Activated CD8-positive, alpha-beta T cell treated with anti-CD3 and anti-CD28 coated beads, Interleukin-2, amount 10 ng/mL, durations not matched to agents 7 days and 5 days (primary cell): Measurements from ENCODE around the gene ETV7. TPM values are rescaled to one million over a fixed set of nuclear protein-coding genes. Genes with fewer than 3 reads are reported as not detected.

Experiments used
- ATAC-seq: fragments of 150-1000 bp; cut with Tn5 transposase; one replicate; pipeline ENCODE4 v1.10.0; 2021; ENCODE audit warnings: moderate library complexity
- CTCF ChIA-PET: fragments of 350-600 bp; sonication (Branson Sonifier 250); formaldehyde crosslinking; loops from one replicate; lab custom pipeline; 2021; ENCODE audit warnings: antibody characterized with exemption; lab: Charles Lee
- POLR2A ChIA-PET: fragments of 350-600 bp; sonication (Branson Sonifier 250); formaldehyde crosslinking; loops from one replicate; lab custom pipeline; 2021; ENCODE audit warnings: antibody characterized with exemption; lab: Charles Lee
- DNase-seq: peaks from one replicate; pipeline ENCODE4 v3.0.0-alpha.2; 2020
- H3K27ac Mint-ChIP-seq: one replicate; pipeline ENCODE4 v1.8.0; 2021; ENCODE audit warnings: mild to moderate bottlenecking, mixed read lengths
- H3K27me3 Mint-ChIP-seq: one replicate; pipeline ENCODE4 v1.8.0; 2021; ENCODE audit warnings: low read depth, mixed read lengths
- H3K36me3 Mint-ChIP-seq: one replicate; pipeline ENCODE4 v1.8.0; 2021; ENCODE audit warnings: low read depth, mixed read lengths
- H3K4me1 Mint-ChIP-seq: one replicate; pipeline ENCODE4 v1.8.0; 2021; ENCODE audit warnings: low read depth, mixed read lengths
- H3K4me3 Mint-ChIP-seq: one replicate; pipeline ENCODE4 v1.8.0; 2021; ENCODE audit warnings: mild to moderate bottlenecking, mixed read lengths
- H3K9me3 Mint-ChIP-seq: one replicate; pipeline ENCODE4 v1.8.0; 2022; ENCODE audit warnings: mixed read lengths; ENCODE audit not compliant: insufficient read depth
- total RNA-seq, 2 experiments: library from RNA; stranded (reverse); gene quantifications; one replicate each; pipeline ENCODE4 v1.2.3, GENCODE V29; 2021

Gene ETV7
- total RNA-seq, 2 experiments from 2014 or later = 3.5 to 4.6 TPM

DNA sequence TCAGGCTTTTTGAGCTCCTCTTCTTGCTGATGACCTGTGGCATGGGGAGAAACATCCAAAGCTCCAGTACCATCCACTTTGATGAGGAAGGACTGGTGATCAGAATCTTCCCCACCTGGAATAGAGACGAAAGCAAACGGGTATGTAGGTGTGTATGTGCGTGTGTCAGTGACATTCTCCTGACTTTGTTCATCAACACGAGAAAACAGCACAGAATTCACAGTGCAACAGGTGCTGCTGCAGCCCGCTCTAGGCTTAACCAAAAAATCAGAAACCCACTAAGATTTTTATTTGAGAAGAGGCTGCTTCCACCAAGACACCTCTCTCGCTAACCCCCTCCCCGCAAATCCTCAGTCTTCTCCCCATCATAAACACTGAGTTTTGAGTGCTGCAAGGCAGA, 58.9 kb downstream of the ETV7 start:
- Mint-ChIP-seq H3K4me1 (no peaks in the 10 kb centered on the region), H3K36me3 (no peaks in the 10 kb centered on the region), H3K27me3 (peaks cover 21% of the 10 kb centered on the region), H3K9me3 (no peaks in the 10 kb centered on the region), H3K27ac (no peak overlapping the region), H3K4me3 (no peak overlapping the region)
- no peak for DNase-seq
- ATAC-seq = no peak
- ChIA-PET CTCF (interaction anchor here (1.1 to 2.0 kb wide), 2 partner anchors 12 to 31 kb away, joined by 3 to 12 read pairs; no protein-coding TSS in a partner anchor), POLR2A (interaction anchor here (0.5 to 1.4 kb wide), 2 partner anchors 30 to 157 kb away, joined by 3 read pairs; no protein-coding TSS in a partner anchor)

DNA sequence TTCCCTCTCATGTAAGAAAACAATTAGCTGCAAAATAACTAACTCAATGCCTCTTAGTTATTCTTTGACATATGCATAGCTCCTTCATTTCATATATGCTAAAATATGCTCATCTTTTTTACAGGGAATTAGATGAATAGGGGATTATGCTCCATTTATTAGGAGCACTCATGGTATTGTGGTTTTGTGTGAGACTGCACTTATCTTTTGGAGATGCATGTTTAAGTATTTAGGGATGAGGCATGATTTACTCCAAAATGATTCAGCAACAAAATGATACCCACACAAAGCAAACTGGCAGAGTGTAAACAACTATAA, 59.6 kb downstream of the ETV7 start:
- H3K4me1 Mint-ChIP-seq = no peaks in the 10 kb centered on the region
- DNase-seq (no peak), ATAC-seq (no peak)
- H3K27me3 Mint-ChIP-seq = peaks cover 14% of the 10 kb centered on the region
- H3K4me3 Mint-ChIP-seq = no peak overlapping the region
- no peak overlapping the region for H3K27ac Mint-ChIP-seq
- ChIA-PET CTCF (interaction anchor here (2.0 to 2.7 kb wide), 2 partner anchors 13 to 14 kb away, joined by 12 to 14 read pairs; no protein-coding TSS in a partner anchor), POLR2A (interaction anchor here (0.5 to 1.4 kb wide), 2 partner anchors 30 to 158 kb away, joined by 3 read pairs; no protein-coding TSS in a partner anchor)
- no peaks in the 10 kb centered on the region for H3K36me3 Mint-ChIP-seq
- H3K9me3 Mint-ChIP-seq = no peaks in the 10 kb centered on the region

DNA sequence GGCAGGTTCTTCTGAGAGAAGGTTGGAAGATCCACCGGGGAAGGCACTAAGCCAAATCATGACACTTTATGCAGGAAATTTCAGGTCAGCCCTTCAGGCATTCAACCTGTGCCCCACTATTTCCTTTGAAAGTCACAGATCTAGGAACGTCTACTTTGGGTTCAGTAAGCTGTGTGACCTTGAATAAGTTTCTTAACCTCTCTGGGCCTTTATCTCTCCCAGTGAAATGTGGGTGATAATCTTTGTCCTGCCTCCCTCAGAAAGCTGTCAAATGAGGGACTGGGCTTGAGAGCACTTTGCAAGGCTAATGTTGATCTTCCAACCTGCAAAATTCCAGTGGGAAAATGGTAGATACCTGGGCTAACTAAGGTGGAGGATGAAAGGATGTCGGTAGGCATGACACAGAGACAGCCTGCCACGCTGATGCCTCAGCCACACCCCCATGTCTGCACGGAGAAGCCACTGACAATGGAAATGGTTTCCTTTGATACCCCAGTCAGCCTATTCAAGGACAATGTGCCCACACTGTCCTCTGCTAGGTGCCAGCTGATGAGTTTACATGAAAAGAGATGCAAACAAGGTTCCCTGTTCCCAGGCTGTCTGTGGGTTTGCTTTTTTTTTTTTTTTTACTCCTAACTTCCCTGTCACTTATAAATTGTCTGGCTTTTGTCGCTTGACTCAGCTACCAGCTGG, 60.1 kb downstream of the ETV7 start:
- CTCF ChIA-PET = interaction anchor here (2.7 kb wide), 1 partner anchor 14 kb away, joined by 14 read pairs; no protein-coding TSS in a partner anchor
- peaks cover 12% of the 10 kb centered on the region for H3K27me3 Mint-ChIP-seq
- H3K4me3 Mint-ChIP-seq = no peak overlapping the region
- POLR2A ChIA-PET = interaction anchor here (1.4 kb wide), 1 partner anchor 31 kb away, joined by 3 read pairs; no protein-coding TSS in a partner anchor
- peak; percentile 44 for ATAC-seq
- no peaks in the 10 kb centered on the region for H3K9me3 Mint-ChIP-seq
- no peaks in the 10 kb centered on the region for H3K4me1 Mint-ChIP-seq
- DNase-seq = no peak
- H3K27ac Mint-ChIP-seq = no peak overlapping the region
- H3K36me3 Mint-ChIP-seq = no peaks in the 10 kb centered on the region

DNA sequence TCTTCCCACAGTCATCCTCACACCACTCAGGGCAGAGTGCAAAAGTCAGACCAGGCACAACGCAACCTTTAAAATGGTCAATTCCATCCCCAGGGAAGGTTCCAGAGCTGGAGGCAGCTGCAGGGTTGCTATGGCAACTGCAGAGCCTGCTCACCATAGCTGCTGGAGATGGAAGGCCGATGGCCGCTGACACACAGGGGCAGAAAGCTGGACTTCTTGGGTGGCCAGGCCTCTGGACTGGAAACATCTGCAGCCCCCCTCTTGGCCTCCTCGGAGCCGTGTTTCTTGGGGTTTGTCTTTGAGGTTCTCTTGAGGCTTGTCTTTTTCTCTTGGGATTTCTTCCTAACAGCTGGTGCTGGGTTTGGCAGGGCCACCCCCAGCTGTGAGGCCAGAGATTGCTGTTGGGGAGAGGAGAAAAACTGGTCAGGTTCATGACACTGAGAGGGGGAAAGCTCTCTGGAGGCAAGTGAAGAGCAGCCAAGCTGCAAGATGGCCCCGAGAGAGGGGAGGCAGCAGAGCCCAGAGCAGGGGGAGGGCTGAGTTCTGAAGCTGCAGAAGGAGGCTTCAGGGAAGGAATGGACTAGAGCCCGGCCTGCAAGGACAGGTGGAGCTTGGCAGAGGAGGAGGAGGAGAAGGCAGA, 61.0 kb downstream of the ETV7 start:
- H3K4me3 Mint-ChIP-seq = no peak overlapping the region
- no peaks in the 10 kb centered on the region for H3K4me1 Mint-ChIP-seq
- H3K27ac Mint-ChIP-seq = no peak overlapping the region
- ATAC-seq (no peak), DNase-seq (no peak)
- CTCF ChIA-PET = interaction anchor here (2.7 kb wide), 1 partner anchor 15 kb away, joined by 14 read pairs; no protein-coding TSS in a partner anchor
- peaks cover 7% of the 10 kb centered on the region for H3K27me3 Mint-ChIP-seq
- POLR2A ChIA-PET = no interaction called here
- H3K36me3 Mint-ChIP-seq = no peaks in the 10 kb centered on the region
- H3K9me3 Mint-ChIP-seq = no peaks in the 10 kb centered on the region

DNA sequence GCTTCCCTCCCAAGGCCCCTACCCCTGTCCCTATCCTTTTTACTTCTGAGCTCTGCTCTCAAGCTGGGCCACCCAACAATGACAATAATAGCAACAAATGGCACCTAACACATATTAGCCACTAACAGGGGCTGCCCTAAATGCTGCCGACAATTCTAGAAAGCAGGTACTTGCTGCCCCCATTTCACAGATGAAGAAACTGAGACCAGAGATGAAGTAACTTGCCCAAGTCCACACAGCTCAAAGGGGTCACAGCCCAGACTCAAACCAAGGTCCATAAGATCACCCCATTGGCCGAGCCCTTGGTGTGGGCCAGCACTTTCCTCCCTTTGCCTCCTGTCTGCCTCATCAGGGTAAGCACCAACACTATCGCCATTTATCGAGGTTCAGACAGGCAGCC, 62.8 kb downstream of the ETV7 start:
- POLR2A ChIA-PET = no interaction called here
- no peaks in the 10 kb centered on the region for H3K36me3 Mint-ChIP-seq
- CTCF ChIA-PET = interaction anchor here (1.1 kb wide), 1 partner anchor 22 kb away, joined by 3 read pairs; no protein-coding TSS in a partner anchor
- H3K4me1 Mint-ChIP-seq = no peaks in the 10 kb centered on the region
- ATAC-seq (no peak), DNase-seq (no peak)
- H3K27ac Mint-ChIP-seq = no peak overlapping the region
- no peaks in the 10 kb centered on the region for H3K9me3 Mint-ChIP-seq
- peaks cover 10% of the 10 kb centered on the region for H3K27me3 Mint-ChIP-seq
- no peak overlapping the region for H3K4me3 Mint-ChIP-seq

DNA sequence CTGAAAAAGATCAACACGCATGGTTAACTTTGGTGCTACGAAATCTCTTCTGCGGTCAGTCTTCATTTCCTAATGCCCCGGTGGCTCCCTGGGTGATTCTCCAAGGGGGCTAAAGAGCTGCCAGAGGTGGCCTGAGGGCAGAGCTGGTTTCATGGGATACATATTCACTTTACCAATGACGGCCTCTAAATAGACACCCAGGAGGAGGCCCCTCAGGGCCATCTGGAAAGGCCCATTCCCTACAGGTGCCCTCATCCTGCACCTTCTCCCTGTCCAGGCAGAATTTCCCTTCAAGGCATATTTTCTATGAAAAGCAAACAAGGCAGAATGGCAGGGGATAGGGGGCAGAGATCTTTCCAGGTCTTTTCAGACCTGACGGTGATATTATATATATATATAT, 63.3 kb downstream of the ETV7 start:
- POLR2A ChIA-PET = no interaction called here
- no peak overlapping the region for H3K27ac Mint-ChIP-seq
- H3K4me1 Mint-ChIP-seq = no peaks in the 10 kb centered on the region
- H3K27me3 Mint-ChIP-seq = peaks cover 10% of the 10 kb centered on the region
- H3K36me3 Mint-ChIP-seq = no peaks in the 10 kb centered on the region
- ATAC-seq = no peak
- CTCF ChIA-PET = interaction anchor here (1.1 kb wide), 1 partner anchor 22 kb away, joined by 3 read pairs; no protein-coding TSS in a partner anchor
- H3K9me3 Mint-ChIP-seq = no peaks in the 10 kb centered on the region
- no peak overlapping the region for H3K4me3 Mint-ChIP-seq
- no peak for DNase-seq

DNA sequence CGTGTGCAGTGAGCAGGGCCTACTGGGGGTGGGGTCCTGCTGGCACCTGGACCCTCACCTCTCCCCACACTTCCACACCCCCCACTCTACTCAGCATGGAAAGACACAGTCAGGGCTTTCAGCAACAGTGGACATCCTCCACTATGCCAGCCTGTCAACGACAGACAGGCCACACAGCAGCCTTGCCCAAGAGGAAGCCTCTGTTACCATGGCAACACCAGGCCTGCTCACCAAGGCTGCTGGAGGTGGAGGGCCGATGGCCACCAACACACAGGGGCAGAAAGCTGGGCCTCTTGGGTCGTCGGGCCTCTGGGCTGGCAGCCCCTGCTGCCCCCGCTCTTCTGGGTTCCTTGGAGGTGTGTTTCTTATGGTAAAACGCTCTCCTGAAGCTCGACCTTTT, 64.4 kb downstream of the ETV7 start:
- Mint-ChIP-seq H3K9me3 (no peaks in the 10 kb centered on the region), H3K36me3 (no peaks in the 10 kb centered on the region), H3K4me3 (no peak overlapping the region), H3K4me1 (no peaks in the 10 kb centered on the region), H3K27me3 (peaks cover 7% of the 10 kb centered on the region), H3K27ac (no peak overlapping the region)
- CTCF ChIA-PET = no interaction called here
- POLR2A ChIA-PET = no interaction called here
- ATAC-seq = no peak
- DNase-seq = no peak

DNA sequence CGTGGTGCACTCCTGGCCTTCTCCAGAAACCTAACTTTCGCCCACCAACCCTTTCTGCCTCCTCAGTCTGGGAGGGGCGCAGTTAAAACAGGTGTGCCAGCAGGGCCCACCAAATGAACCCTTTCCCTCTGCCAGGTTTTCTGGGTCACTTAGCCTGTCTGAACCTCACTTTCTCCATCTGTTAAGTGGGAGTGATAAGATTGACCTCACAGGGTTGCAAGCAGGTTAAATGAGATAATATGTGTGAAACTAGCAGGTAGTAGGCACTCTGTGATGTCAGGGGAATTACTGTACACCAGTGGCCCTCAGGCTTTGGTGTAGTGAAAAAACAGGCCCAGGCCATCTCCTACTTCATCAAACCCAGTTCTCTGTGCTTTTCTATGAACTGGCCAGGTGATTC, 64.9 kb downstream of the ETV7 start:
- Mint-ChIP-seq H3K36me3 (no peaks in the 10 kb centered on the region), H3K27ac (no peak overlapping the region), H3K4me1 (no peaks in the 10 kb centered on the region), H3K9me3 (no peaks in the 10 kb centered on the region), H3K27me3 (peaks cover 10% of the 10 kb centered on the region), H3K4me3 (no peak overlapping the region)
- DNase-seq (no peak), ATAC-seq (no peak)
- ChIA-PET POLR2A (no interaction called here), CTCF (interaction anchor here (1.4 kb wide), 1 partner anchor 18 kb away, joined by 3 read pairs; no protein-coding TSS in a partner anchor)

DNA sequence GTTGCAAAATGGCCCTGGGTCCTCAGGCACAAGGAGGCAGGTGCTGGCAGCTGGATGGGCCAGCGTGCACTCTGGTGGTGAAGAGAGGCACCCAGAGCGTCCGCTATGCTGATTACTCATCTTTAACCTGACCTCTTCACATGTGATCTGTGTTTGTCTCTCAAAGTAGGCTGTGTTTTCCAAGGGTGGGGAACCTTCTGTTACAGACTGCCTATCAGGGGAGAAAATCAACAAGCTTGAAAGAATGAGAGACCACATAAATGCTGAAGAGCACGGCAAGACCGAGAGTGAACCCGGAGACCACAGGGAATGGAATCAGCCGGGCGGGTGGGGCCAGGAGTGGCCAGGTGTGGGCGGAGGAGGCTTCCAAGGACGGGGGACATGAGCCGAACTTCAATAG, 67.0 kb downstream of the ETV7 start:
- no peak for ATAC-seq
- no peak overlapping the region for H3K4me3 Mint-ChIP-seq
- peaks cover 22% of the 10 kb centered on the region for H3K27me3 Mint-ChIP-seq
- ChIA-PET CTCF (interaction anchor here (1.3 kb wide), 1 partner anchor 21 kb away, joined by 4 read pairs; no protein-coding TSS in a partner anchor), POLR2A (no interaction called here)
- H3K9me3 Mint-ChIP-seq = no peaks in the 10 kb centered on the region
- no peaks in the 10 kb centered on the region for H3K36me3 Mint-ChIP-seq
- H3K4me1 Mint-ChIP-seq = no peaks in the 10 kb centered on the region
- no peak overlapping the region for H3K27ac Mint-ChIP-seq
- DNase-seq = no peak

DNA sequence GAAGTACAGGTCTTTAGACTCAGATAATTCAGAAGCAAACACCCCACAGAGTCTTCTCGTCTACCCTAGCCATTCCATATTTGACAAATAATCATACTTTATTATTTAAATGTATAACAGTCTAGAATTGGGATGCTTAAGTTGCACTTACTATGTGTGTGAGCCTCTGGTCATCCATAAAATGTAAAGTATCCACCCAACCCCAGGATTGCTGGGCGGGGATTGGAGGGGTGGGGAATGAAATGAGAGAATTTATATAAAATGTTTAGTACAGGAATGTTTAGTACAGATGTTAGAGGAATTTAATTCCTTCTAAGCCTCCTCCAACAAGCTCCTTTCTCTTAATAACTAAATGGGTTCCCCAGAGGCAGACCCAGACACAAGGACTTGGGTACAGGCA, 67.6 kb downstream of the ETV7 start:
- Mint-ChIP-seq H3K27ac (no peak overlapping the region), H3K27me3 (peaks cover 22% of the 10 kb centered on the region), H3K4me3 (no peak overlapping the region), H3K36me3 (no peaks in the 10 kb centered on the region), H3K9me3 (no peaks in the 10 kb centered on the region), H3K4me1 (no peaks in the 10 kb centered on the region)
- POLR2A ChIA-PET = no interaction called here
- CTCF ChIA-PET = interaction anchor here (1.3 kb wide), 2 partner anchors 17 to 21 kb away, joined by 4 to 5 read pairs; no protein-coding TSS in a partner anchor
- DNase-seq (no peak), ATAC-seq (no peak)

DNA sequence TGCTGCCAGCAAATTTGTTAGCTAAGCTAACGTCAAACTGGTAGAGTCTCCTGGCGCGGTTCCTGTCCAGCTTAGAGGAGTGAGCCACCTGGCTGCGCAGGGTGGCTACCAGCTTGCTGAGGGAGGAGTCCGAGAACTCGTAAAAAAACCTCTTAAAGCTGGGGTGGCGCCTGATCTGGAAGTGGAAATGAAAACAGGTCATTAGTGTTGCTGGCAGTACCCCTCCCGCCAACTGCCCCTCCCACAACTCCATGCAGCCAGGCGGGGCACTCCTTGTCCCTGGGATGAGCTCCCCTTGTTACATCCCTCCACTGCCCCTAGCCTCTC, 68.1 kb downstream of the ETV7 start:
- Mint-ChIP-seq H3K27ac (no peak overlapping the region), H3K4me3 (no peak overlapping the region), H3K36me3 (no peaks in the 10 kb centered on the region), H3K4me1 (no peaks in the 10 kb centered on the region), H3K27me3 (peaks cover 22% of the 10 kb centered on the region), H3K9me3 (no peaks in the 10 kb centered on the region)
- ATAC-seq (no peak), DNase-seq (no peak)
- ChIA-PET POLR2A (no interaction called here), CTCF (interaction anchor here (1.3 to 3.9 kb wide), 3 partner anchors 17 to 22 kb away, joined by 4 to 18 read pairs (median 5); no protein-coding TSS in a partner anchor)
